ENCODE data around the gene CSRNP2.
"Not testable (repeated sequence)": the region's sequence is repeated elsewhere in the genome, so short reads cannot be mapped to it uniquely, and the experiment has no call there.

The CSRNP2 gene

DNA sequence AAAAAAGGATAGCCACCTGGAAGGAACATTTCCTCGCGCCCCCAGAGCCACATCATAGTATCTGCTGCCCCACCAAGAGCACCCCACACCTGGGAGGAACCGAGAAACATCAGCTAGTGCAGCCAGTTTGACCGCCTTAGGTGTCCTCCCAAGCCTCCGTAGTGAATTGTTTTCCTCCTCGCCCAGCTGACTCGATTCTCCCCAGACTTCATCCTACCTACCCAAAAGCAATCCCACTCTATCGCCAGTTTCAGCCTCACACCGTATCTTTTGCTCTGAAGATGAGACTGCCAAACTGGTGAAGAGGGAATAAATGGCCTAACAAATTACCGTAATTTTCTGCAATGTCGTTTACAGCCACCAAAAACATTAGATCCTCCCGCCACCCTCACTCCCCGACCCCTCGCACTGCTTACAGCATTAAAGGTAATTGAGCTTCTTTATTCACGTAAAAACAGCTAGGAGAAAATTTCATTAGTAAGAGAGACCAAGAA, 56.0 kb downstream of the CSRNP2 start:
- no peak for DNase-seq

DNA sequence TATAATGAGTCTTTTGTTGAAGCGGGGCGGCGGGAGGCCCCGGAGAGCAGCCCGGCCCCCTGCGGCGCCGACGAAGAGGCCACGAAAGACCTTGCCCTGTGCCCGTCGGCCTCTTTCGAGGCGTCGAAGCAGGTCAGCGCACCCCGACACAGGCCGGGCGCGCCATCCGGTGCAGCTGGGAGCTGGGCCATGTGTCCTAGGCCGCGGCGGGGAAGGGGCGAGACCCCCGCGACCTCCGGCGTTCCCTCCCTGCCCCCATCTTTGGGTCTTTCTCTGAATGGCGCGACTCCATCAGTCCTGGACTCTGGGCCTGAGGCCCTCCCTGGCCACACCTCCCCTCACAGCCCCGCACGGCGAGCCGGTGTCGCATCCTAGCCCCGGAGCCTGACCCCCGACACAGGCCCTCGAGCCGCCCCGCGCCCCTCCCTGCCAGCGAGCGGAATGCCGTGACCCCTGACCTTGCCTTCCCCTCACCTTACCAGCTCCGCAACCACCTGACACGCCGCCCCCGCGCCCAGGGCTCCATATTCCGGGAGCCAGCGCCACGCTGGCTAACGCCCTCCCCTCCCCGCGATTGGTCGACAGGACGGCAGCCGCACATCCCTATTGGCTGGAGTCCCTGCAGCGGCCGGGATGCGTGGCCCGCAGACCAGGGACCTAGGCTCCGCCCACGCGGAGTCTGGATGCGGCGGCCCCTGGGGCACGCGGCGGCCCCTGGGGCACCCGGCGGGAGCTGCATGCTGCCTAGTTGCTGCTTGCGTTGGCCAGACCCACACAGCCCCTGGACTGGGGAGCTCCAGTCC, 57.4 kb downstream of the CSRNP2 start, which contains the start of gene SLC11A2:
Gene SLC11A2, minus strand, starts transcription at position 549 of the 803 bp plus-strand sequence. CDS start 15,656 bp downstream, outside the sequence.
- peak; percentile 97 to 98 (median 98) for DNase-seq

DNA sequence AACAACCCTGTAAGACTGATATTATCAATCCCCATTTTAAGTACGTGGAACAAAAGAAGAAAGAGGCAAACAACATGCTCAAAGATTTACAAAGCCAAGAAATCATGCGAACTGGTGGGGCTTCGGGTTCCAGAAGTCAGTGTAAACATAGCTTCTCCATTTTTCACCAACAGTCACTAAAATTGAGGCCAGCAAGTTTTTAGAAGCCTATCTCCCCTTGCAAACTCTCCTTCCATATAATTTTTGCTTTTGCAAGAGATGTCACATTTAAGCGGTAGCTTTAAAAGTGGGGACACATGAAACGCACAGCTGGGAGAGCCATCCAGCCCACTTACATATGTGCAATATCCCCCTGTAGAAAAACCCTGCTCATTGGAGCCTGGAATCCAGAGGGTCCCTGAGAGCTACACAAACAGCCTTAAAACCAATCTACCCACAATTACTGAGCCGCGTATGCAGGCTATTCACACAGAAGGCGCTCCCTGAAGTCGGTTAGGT, 58.0 kb downstream of the CSRNP2 start:
- peak in 1 of 3 donors; percentile 32 for DNase-seq

DNA sequence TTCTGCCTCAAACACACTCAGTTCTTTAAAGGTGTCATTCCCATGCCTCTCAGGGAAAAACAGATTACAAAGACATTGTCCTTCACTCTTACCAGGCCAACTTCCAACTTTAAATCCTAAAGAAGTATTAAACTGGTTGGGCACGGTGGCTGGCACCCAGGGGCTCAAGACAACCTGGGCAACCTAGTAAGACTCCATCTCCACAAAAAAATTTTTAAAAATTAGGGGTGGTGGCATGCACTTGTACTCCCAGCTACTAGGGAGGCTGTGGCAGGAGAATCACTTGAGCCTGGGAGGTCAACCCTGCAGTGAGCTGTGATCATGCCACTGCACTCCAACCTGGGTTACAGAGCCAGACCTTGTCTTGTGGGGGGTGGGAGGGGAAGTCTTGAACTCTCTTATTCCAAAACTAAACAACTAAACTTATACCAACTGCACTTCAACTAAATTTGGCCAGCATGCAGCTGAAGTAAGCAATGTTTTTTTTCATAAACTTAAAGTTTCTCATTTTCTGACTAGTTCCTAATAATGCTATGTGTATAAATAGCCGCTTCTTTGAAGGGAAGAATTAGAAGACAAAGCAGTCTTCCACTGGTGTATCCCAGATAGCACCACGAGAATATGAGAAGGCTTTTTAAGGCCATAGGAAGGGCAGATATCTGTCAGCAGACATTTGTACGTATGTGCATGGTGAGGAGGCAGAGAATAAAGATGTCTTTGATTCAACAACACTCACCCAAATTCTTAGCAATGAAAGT, 59.6 kb downstream of the CSRNP2 start:
- DNase-seq = peak in 1 of 3 donors; percentile 17

DNA sequence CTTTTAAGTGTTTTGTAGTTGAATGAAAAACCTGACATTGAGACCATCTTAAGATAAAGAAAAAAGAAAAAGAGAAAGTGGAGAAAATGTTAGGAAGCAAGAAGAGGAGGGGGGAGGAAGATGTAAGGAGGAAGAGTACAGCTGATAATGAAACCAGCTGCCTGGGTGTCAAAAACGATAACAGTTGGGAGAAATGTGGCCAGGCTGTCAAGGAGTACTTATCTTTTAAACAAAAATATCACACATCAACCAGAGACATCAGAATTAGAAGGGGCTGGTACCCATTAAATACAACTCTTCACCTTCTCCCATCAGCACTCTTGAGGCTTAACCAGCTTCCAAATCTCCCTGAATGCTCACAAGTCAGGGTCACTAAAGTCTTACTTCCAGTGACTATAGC, 61.7 kb downstream of the CSRNP2 start:
- DNase-seq = no peak

DNA sequence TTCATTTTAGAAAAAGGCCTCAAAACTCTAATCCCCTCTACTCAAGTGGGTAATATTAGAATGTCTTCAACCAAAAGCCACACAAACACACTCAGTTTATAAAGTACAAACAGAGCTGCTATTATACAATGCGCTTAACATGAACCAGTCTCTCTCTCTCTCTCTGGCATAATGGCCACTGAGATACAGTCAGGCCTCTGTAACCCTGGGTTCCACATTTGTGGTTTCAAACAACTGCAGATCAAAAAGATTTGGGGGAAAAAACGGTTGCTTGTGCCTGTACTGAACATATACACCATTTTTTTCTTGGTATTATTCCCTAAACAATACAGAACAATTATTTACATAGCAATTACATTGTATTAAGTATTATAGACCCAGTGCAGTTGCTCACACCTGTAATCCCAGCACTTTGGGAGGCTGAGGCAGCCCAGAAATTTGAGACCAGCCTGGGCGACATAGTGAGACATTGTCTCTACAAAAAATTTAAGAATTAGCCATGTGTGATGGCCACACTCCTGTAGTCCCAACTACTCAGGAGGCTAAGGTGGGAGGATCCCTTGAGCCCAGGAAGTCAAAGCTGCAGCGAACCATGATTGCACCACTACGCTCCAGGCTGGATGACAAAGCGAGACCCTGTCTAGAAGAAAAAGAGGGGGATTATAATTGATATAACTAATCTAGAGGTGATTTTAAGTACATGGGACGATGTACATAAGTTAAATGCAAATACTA, 62.8 kb downstream of the CSRNP2 start:
- no peak for DNase-seq

DNA sequence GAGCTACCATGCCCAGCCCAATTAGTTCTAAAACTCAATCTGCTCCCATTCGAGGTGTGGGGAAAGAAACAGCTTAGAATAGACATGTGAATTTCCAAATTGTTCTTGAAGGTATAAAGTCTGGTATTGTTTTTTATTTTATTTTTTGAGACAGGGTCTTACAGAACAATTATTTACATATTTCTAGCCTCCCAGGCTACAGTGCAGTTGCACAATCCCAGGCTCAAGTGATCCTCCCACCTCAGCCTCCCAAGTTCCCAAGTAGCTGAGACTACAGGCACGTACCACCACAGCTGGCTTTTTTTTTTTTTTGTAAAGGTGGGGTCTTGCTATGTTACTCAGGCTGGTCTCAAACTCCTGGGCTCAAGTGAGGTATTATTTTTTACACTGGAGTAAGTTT, 63.5 kb downstream of the CSRNP2 start:
- no peak for DNase-seq

DNA sequence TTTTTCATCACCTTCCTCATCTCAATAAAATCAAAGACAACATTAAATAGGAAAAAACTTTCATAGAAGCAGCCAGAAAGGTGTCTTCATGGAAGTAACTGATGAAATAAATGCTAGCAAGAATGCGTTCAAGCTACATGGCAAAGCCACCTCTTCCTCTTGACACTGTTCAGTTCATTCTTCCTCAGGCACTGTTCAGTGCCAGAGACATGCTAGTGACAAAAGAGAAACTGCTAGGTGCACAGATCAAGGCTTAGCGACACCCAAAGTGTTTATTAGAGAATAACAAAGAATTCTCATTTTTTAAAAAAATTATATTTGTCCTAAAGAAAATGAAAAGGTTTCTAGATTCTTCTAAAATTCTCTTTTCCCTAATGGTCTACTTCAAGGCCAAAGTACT, 64.4 kb downstream of the CSRNP2 start:
- no peak for DNase-seq

DNA sequence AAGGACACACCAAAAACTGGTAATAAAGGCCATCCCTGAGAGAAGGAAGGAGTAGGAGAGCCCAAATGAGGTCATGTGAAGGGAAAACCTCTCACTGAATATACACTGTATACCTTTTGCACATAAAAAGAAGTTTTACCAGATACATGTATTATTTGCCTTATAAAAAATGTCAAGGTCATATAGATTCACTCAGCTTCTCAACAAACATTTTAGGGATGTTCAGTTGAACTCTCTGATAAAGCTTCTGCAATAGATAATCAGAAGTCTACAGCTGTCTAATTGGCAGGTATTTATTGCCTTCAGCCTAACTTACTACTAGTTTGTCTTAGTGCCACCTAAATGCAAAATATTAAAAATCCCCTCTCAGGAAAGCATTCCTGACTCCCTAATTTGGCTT, 65.9 kb downstream of the CSRNP2 start:
- DNase-seq = no peak

DNA sequence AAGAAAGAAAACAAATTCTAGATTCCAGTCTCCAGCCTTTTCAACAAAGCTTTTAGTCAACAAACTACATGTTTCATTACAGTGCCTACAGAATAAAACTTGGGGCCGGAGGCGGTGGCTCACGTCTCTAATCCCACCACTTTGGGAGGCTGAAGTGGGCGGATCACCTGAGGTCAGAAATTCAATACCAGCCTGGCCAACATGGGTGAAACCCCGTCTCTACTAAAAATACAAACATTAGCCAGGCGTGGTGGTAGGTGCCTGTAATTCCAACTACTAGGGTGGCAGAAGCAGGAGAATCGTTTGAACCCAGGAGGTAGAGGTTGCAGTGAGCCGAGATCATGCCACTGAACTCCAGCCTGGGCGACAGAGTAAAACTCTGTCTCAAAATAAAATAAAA, 68.9 kb downstream of the CSRNP2 start:
- not testable (repeated sequence) for DNase-seq

DNA sequence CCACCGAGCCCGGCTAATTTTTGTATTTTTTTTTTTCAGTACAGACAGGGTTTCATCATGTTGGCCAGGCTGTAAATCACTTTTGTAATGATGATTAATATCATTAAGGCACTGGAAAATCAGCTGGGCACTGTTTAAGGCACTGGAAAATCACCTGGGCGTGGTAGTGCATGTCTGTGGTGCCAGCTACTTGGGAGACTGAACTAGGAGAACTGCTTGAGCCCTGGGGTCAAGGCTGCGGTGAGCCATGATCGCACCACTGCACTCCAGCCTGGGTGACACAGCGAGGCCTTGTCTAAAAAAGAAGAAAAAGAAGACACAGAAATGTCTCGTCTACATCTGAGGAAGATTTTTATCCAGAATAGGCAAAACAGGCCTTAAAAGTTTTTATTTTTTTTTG, 70.0 kb downstream of the CSRNP2 start:
- no peak for DNase-seq

DNA sequence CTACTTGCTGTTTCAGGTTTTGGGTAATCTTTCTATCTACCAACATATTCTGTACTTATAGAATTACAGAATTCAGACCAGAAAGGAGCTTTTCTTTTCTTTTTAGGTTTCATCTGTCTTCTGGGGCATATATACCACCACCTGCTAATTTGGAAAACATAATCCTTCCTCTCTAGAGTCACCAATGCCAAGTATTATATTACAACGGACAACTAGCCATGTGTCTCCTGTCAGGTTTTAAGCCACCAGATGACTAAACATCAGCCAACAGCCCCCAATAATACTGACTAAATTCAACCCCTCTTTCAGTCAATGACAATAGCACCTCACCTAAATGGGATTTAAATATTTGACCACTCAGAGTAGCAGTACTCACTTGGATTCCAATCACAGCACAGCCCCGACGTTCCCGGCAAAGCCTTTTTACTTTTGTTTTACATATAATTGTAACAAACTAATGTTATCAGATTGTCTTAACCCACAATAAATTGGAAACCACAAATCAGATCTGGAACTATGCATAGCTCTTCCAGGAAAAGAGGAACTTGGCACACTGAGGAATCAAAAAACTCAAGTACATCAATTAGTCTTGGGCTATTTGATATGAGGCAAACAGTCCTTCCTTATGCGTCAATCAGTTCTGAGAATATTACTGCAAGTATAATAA, 70.7 kb downstream of the CSRNP2 start:
- DNase-seq = peak in 2 of 3 donors; percentile 41 to 42

DNA sequence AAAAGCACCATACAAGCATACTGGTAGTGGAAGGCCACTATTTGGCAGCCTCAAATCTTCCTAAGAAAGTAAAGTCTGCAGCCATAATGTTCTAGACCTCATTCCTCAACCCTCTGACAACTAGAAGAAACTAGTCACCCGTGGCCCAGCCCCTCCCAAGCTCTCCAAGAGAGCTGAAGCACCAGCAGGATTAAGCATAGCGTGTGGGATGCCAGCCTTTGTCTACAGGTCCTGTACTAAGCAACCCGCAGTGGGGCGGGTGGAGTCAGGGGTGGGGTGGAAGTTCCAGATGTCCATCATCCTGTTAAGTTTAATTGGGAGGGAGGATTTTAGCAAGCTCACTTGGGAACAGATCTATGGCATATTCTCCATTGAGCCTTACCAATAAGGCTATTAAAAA, 71.4 kb downstream of the CSRNP2 start:
- DNase-seq = peak; percentile 53 to 71 (median 56)

All from suppressor macrophage treated with lipopolysaccharide for 1 hour (primary cell).